Measurements from ENCODE around the gene DOCK10. TPM values are rescaled to one million over a fixed set of nuclear protein-coding genes. Genes with fewer than 3 reads are reported as not detected.

Gene DOCK10
- total RNA-seq, 2 experiments from 2014 or later, result 343 to 344 TPM

GRCh38 chr2:225030203-225030602 lies 12.1 kb downstream of the DOCK10 start:
- peaks cover 68% of the 10 kb centered on the region for H3K36me3 Mint-ChIP-seq (ENCODE audit: low read depth)
- ChIA-PET POLR2A (no interaction called here), CTCF (interaction anchor here (0.8 kb wide), 1 partner anchor 42 kb away, joined by 3 read pairs; no protein-coding TSS in a partner anchor)
- H3K4me3 Mint-ChIP-seq, result no peak overlapping the region
- H3K9me3 Mint-ChIP-seq (ENCODE audit: insufficient read depth), result peaks cover 3% of the 10 kb centered on the region
- H3K4me1 Mint-ChIP-seq (ENCODE audit: low read depth), result peaks cover 75% of the 10 kb centered on the region
- ATAC-seq (peak; percentile 42), DNase-seq (no peak)
- H3K27me3 Mint-ChIP-seq (ENCODE audit: low read depth), result no peaks in the 10 kb centered on the region
- peak overlapping the region; percentile 68 for H3K27ac Mint-ChIP-seq

GRCh38 chr2:225028572-225028971 lies 13.7 kb downstream of the DOCK10 start:
- no peak overlapping the region for H3K27ac Mint-ChIP-seq
- H3K4me3 Mint-ChIP-seq, result no peak overlapping the region
- H3K9me3 Mint-ChIP-seq (ENCODE audit: insufficient read depth), result no peaks in the 10 kb centered on the region
- no peak for DNase-seq
- POLR2A ChIA-PET, result interaction anchor here (1.7 kb wide), 1 partner anchor 12 kb away, joined by 4 read pairs; no protein-coding TSS in a partner anchor
- no peaks in the 10 kb centered on the region for H3K27me3 Mint-ChIP-seq (ENCODE audit: low read depth)
- CTCF ChIA-PET, result interaction anchor here (1.3 kb wide), 1 partner anchor 9 kb away, joined by 3 read pairs; no protein-coding TSS in a partner anchor
- peaks cover 71% of the 10 kb centered on the region for H3K4me1 Mint-ChIP-seq (ENCODE audit: low read depth)
- ATAC-seq, result no peak
- peaks cover 56% of the 10 kb centered on the region for H3K36me3 Mint-ChIP-seq (ENCODE audit: low read depth)

- H3K27me3 Mint-ChIP-seq (ENCODE audit: low read depth), result no peaks in the 10 kb centered on the region
- DNase-seq, result no peak
Measured at GRCh38 chr2:225027061-225027762, 15.1 kb downstream of the DOCK10 start.

GRCh38 chr2:225025917-225026571 lies 16.2 kb downstream of the DOCK10 start:
- POLR2A ChIA-PET, result interaction anchor here (1.4 kb wide), 1 partner anchor 13 kb away, joined by 5 read pairs; no protein-coding TSS in a partner anchor
- DNase-seq (no peak), ATAC-seq (peak; percentile 71)
- peaks cover 71% of the 10 kb centered on the region for H3K4me1 Mint-ChIP-seq (ENCODE audit: low read depth)
- peaks cover 57% of the 10 kb centered on the region for H3K36me3 Mint-ChIP-seq (ENCODE audit: low read depth)
- H3K27ac Mint-ChIP-seq, result peak overlapping the region; percentile 70
- H3K4me3 Mint-ChIP-seq, result peak overlapping the region; percentile 4
- CTCF ChIA-PET, result interaction anchor here (0.9 to 2.2 kb wide), 5 partner anchors 13 to 133 kb away, joined by 3 to 14 read pairs (median 3); no protein-coding TSS in a partner anchor
- H3K9me3 Mint-ChIP-seq (ENCODE audit: insufficient read depth), result no peaks in the 10 kb centered on the region
- H3K27me3 Mint-ChIP-seq (ENCODE audit: low read depth), result no peaks in the 10 kb centered on the region

More at GRCh38 chr2:225027061-225027762, 15.1 kb downstream of the DOCK10 start:
- no peak overlapping the region for H3K4me3 Mint-ChIP-seq
- CTCF ChIA-PET, result interaction anchor here (1.0 to 2.2 kb wide), 3 partner anchors 11 to 135 kb away, joined by 3 to 14 read pairs (median 3); no protein-coding TSS in a partner anchor
- ATAC-seq, result peak; percentile 22
- peak overlapping the region; percentile 70 for H3K27ac Mint-ChIP-seq
- peaks cover 73% of the 10 kb centered on the region for H3K4me1 Mint-ChIP-seq (ENCODE audit: low read depth)
- POLR2A ChIA-PET, result interaction anchor here (0.6 to 1.7 kb wide), 3 partner anchors 12 to 15 kb away, joined by 3 to 5 read pairs (median 4); partner anchors contain the start of gene DOCK10
- peaks cover 59% of the 10 kb centered on the region for H3K36me3 Mint-ChIP-seq (ENCODE audit: low read depth)
- H3K9me3 Mint-ChIP-seq (ENCODE audit: insufficient read depth), result no peaks in the 10 kb centered on the region

- Mint-ChIP-seq H3K27me3 (ENCODE audit: low read depth) (no peaks in the 10 kb centered on the region), H3K4me1 (ENCODE audit: low read depth) (peaks cover 75% of the 10 kb centered on the region), H3K27ac (no peak overlapping the region), H3K36me3 (ENCODE audit: low read depth) (peaks cover 56% of the 10 kb centered on the region), H3K9me3 (ENCODE audit: insufficient read depth) (no peaks in the 10 kb centered on the region), H3K4me3 (no peak overlapping the region)
- POLR2A ChIA-PET, result no interaction called here
- no peak for DNase-seq
- CTCF ChIA-PET, result interaction anchor here (0.8 kb wide), 1 partner anchor 72 kb away, joined by 3 read pairs; no protein-coding TSS in a partner anchor
- ATAC-seq, result no peak
Measured at GRCh38 chr2:225022188-225022587, 20.1 kb downstream of the DOCK10 start.

GRCh38 chr2:225020168-225020849 lies 22.0 kb downstream of the DOCK10 start:
- H3K36me3 Mint-ChIP-seq (ENCODE audit: low read depth), result peaks cover 46% of the 10 kb centered on the region
- ChIA-PET POLR2A (interaction anchor here (1.0 kb wide), 1 partner anchor 22 kb away, joined by 3 read pairs; the partner anchor contains the start of gene DOCK10), CTCF (interaction anchor here (0.9 to 1.2 kb wide), 4 partner anchors 8 to 14 kb away, joined by 3 to 5 read pairs (median 3); no protein-coding TSS in a partner anchor)
- ATAC-seq (no peak), DNase-seq (no peak)
- no peaks in the 10 kb centered on the region for H3K27me3 Mint-ChIP-seq (ENCODE audit: low read depth)
- H3K9me3 Mint-ChIP-seq (ENCODE audit: insufficient read depth), result no peaks in the 10 kb centered on the region
- peaks cover 65% of the 10 kb centered on the region for H3K4me1 Mint-ChIP-seq (ENCODE audit: low read depth)
- H3K4me3 Mint-ChIP-seq, result no peak overlapping the region
- no peak overlapping the region for H3K27ac Mint-ChIP-seq

- H3K4me1 Mint-ChIP-seq (ENCODE audit: low read depth), result peaks cover 62% of the 10 kb centered on the region
- POLR2A ChIA-PET, result no interaction called here
Measured at GRCh38 chr2:225019105-225019504, 23.2 kb downstream of the DOCK10 start.

GRCh38 chr2:225017713-225018112 lies 24.6 kb downstream of the DOCK10 start:
- H3K4me3 Mint-ChIP-seq, result no peak overlapping the region
- DNase-seq (no peak), ATAC-seq (no peak)
- H3K9me3 Mint-ChIP-seq (ENCODE audit: insufficient read depth), result no peaks in the 10 kb centered on the region
- CTCF ChIA-PET, result interaction anchor here (1.0 to 1.2 kb wide), 3 partner anchors 12 to 23 kb away, joined by 3 to 4 read pairs (median 3); no protein-coding TSS in a partner anchor
- H3K4me1 Mint-ChIP-seq (ENCODE audit: low read depth), result peaks cover 61% of the 10 kb centered on the region
- H3K36me3 Mint-ChIP-seq (ENCODE audit: low read depth), result peaks cover 42% of the 10 kb centered on the region
- POLR2A ChIA-PET, result no interaction called here
- H3K27ac Mint-ChIP-seq, result no peak overlapping the region
- no peaks in the 10 kb centered on the region for H3K27me3 Mint-ChIP-seq (ENCODE audit: low read depth)

More at GRCh38 chr2:225019105-225019504, 23.2 kb downstream of the DOCK10 start:
- H3K9me3 Mint-ChIP-seq (ENCODE audit: insufficient read depth), result no peaks in the 10 kb centered on the region
- ATAC-seq (peak; percentile 47), DNase-seq (no peak)
- no peaks in the 10 kb centered on the region for H3K27me3 Mint-ChIP-seq (ENCODE audit: low read depth)
- peaks cover 42% of the 10 kb centered on the region for H3K36me3 Mint-ChIP-seq (ENCODE audit: low read depth)
- no peak overlapping the region for H3K27ac Mint-ChIP-seq
- CTCF ChIA-PET, result interaction anchor here (0.8 to 1.2 kb wide), 2 partner anchors 9 to 17 kb away, joined by 3 read pairs; no protein-coding TSS in a partner anchor
- H3K4me3 Mint-ChIP-seq, result no peak overlapping the region

- CTCF ChIA-PET, result interaction anchor here (1.0 to 1.2 kb wide), 3 partner anchors 11 to 23 kb away, joined by 3 to 4 read pairs (median 3); no protein-coding TSS in a partner anchor
- Mint-ChIP-seq H3K27me3 (ENCODE audit: low read depth) (no peaks in the 10 kb centered on the region), H3K9me3 (ENCODE audit: insufficient read depth) (no peaks in the 10 kb centered on the region), H3K4me1 (ENCODE audit: low read depth) (peaks cover 55% of the 10 kb centered on the region), H3K27ac (no peak overlapping the region), H3K4me3 (no peak overlapping the region), H3K36me3 (ENCODE audit: low read depth) (peaks cover 37% of the 10 kb centered on the region)
- POLR2A ChIA-PET, result no interaction called here
- no peak for DNase-seq
- no peak for ATAC-seq
Measured at GRCh38 chr2:225017098-225017685, 25.1 kb downstream of the DOCK10 start.

- peak; percentile 29 for ATAC-seq
- Mint-ChIP-seq H3K4me1 (ENCODE audit: low read depth) (peaks cover 53% of the 10 kb centered on the region), H3K9me3 (ENCODE audit: insufficient read depth) (no peaks in the 10 kb centered on the region), H3K27me3 (ENCODE audit: low read depth) (no peaks in the 10 kb centered on the region), H3K4me3 (no peak overlapping the region), H3K36me3 (ENCODE audit: low read depth) (peaks cover 20% of the 10 kb centered on the region), H3K27ac (peak overlapping the region; percentile 14)
- CTCF ChIA-PET, result interaction anchor here (1.1 to 2.4 kb wide), 4 partner anchors 10 to 28 kb away, joined by 3 to 10 read pairs (median 5); partner anchors contain the start of gene DOCK10
- DNase-seq, result no peak
- POLR2A ChIA-PET, result interaction anchor here (1.3 kb wide), 1 partner anchor 25 kb away, joined by 3 read pairs; no protein-coding TSS in a partner anchor
Measured at GRCh38 chr2:225013425-225014365, 28.6 kb downstream of the DOCK10 start.

Measured in activated CD8-positive, alpha-beta T cell treated with anti-CD3 and anti-CD28 coated beads, Interleukin-2, amount 10 ng/mL, durations not matched to agents 7 days and 5 days (primary cell).